HepG2 (cell line): ENCODE measurements around the gene VIM.

Experiments
- CTCF ChIP-seq: sonication (generic); formaldehyde crosslinking; IDR thresholded peaks from 2 replicates; pipeline ENCODE4 v1.5.0; 2020; ENCODE audit warnings: mild to moderate bottlenecking, missing genetic modification reagents, moderate library complexity
- TMF1 ChIP-seq: sonication (generic); formaldehyde crosslinking; IDR thresholded peaks from 2 replicates; pipeline ENCODE4 v1.8.1; 2022; ENCODE audit warnings: low read depth, missing genetic modification reagents

DNA sequence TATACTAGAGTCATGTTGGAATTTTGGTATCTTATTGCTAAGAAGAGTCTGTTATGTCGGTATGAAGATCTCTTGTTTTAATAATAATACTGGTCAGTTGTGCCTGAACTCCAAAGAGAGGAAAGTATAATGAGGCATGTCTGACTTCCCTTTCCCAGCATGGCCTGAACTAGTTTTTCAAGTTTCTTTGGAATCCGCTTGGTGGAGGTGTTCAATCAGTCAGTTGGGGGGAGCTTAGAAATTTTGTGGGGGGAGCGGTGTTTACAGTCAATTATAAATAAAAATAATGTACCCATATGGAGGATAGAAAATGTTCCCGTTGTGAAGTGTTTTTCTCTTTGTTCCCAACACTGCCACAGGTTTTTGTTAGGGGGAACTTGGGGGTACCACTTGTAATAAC is 25.0 kb upstream of the VIM start:
- no peak for TF ChIP-seq TMF1
- TF ChIP-seq CTCF (CRISPR knock-in tag), result no peak
